K562 (cell line): ENCODE results near the gene MEIS2. TPM values are rescaled to one million over a fixed set of nuclear protein-coding genes. Genes with fewer than 3 reads are reported as not detected.

Experiments
- ATAC-seq: fragments of 200-7000 bp; cut with Tn5 transposase; 3 replicates; pipeline ENCODE4 v1.9.1; 2020; ENCODE audit warnings: moderate library complexity
- BruUV-seq: library from RNA; stranded (reverse); fragments of 400-500 nt; replicated peaks from 2 replicates; lab custom pipeline; 2021; lab: Mats Ljungman, UMichigan
- CTCF ChIA-PET: fragments of 300-600 bp; formaldehyde crosslinking; extraction: SDS; loops from one replicate; lab custom pipeline; 2021; ENCODE audit warnings: low intra/inter-chr PET ratio; lab: Yijun Ruan, JAX
- POLR2A ChIA-PET: fragments of 300-600, 350-650 bp; sonication (Branson Sonifier 250); formaldehyde crosslinking; extraction: SDS; loops from one replicate; lab custom pipeline; 2021; ENCODE audit warnings: antibody characterized with exemption, inconsistent platforms; lab: Yijun Ruan, JAX
- DNase-seq, 4 experiments: peaks; one replicate each; pipeline versions ENCODE4 v3.0.0 to v3.0.0-alpha.2; 2011 to 2018; ENCODE audit warnings: low spot score in 3 of 4, mixed read lengths in 3 of 4; ENCODE audit errors: extremely low read depth in 1 of 4
- FAIRE-seq: peaks from 2 replicates; lab custom pipeline; 2011; peaks lifted over from hg19 to GRCh38; lab: Jason Lieb, UNC
- H2AFZ ChIP-seq: 2 replicates; pipeline ENCODE4 v1.6.0; 2011; ENCODE audit warnings: low read depth, low read length, control low read depth, inconsistent platforms
- H3K27ac ChIP-seq: fragments of 200-600 bp; 3 replicates; pipeline ENCODE4 v1.8.0; 2011; ENCODE audit warnings: low read depth, mild to moderate bottlenecking, control low read depth, inconsistent platforms, low read length, moderate library complexity, mixed read lengths; ENCODE audit errors: extremely low read depth
- H3K27me3 ChIP-seq, 2 experiments: fragments of 300-600 bp in 1 of 2; 2 replicates in 1 of 2; 3 replicates in 1 of 2; pipeline versions ENCODE4 v1.6.0 to v1.8.0; 2011; ENCODE audit warnings: inconsistent platforms in 2 of 2, low read length in 2 of 2, mild to moderate bottlenecking in 1 of 2, mixed read lengths in 1 of 2, moderate library complexity in 1 of 2; ENCODE audit not compliant: control insufficient read depth in 2 of 2, insufficient read depth in 2 of 2
- H3K36me3 ChIP-seq: fragments of 300-600 bp; 3 replicates; pipeline ENCODE4 v1.8.0; 2011; ENCODE audit warnings: mild to moderate bottlenecking, low read length, inconsistent platforms; ENCODE audit not compliant: control insufficient read depth, insufficient read depth
- H3K4me1 ChIP-seq, 2 experiments: fragments of 200-600 bp in 1 of 2; replicated peaks in 1 of 2; 2 replicates in 1 of 2; 3 replicates in 1 of 2; pipeline versions ENCODE4 v1.5.1 to v1.8.0; 2011; ENCODE audit warnings: inconsistent platforms in 2 of 2, low read length in 2 of 2, mild to moderate bottlenecking in 1 of 2, mixed read lengths in 1 of 2, moderate library complexity in 1 of 2; ENCODE audit not compliant: control insufficient read depth in 2 of 2, insufficient read depth in 2 of 2
- H3K4me2 ChIP-seq: 2 replicates; pipeline ENCODE4 v1.6.1; 2011; ENCODE audit warnings: low read length, control low read depth, inconsistent platforms, mixed read lengths; ENCODE audit not compliant: insufficient read depth
- H3K4me3 ChIP-seq: fragments of 200-600 bp; sonication (generic), shearing (Covaris generic); 2 replicates; pipeline ENCODE4 v1.5.1; 2016; ENCODE audit warnings: control low read depth, inconsistent platforms
- H3K79me2 ChIP-seq: fragments of 200-600 bp; 3 replicates; pipeline ENCODE4 v1.8.0; 2011; ENCODE audit warnings: low read length, inconsistent platforms; ENCODE audit not compliant: control insufficient read depth, insufficient read depth
- H3K9ac ChIP-seq, 2 experiments: 2 replicates each; pipeline versions ENCODE4 v1.6.0 to v1.6.1; 2011; ENCODE audit warnings: low read depth in 2 of 2, low read length in 2 of 2, control low read depth in 1 of 2, inconsistent platforms in 1 of 2, mild to moderate bottlenecking in 1 of 2, mixed read lengths in 1 of 2; ENCODE audit not compliant: insufficient read depth in 1 of 2
- H3K9me1 ChIP-seq: one replicate; pipeline ENCODE4 v1.6.0; 2011; ENCODE audit warnings: inconsistent platforms, mild to moderate bottlenecking, low read length, moderate library complexity; ENCODE audit not compliant: control insufficient read depth, insufficient read depth
- H3K9me3 ChIP-seq: replicated peaks from 2 replicates; pipeline ENCODE4 v1.5.1; 2011; ENCODE audit warnings: low read depth, low read length, inconsistent platforms; ENCODE audit not compliant: control insufficient read depth, insufficient read depth
- H4K20me1 ChIP-seq: replicated peaks from 2 replicates; pipeline ENCODE4 v1.6.1; 2011; ENCODE audit warnings: low read length, inconsistent platforms, mixed read lengths; ENCODE audit not compliant: control insufficient read depth, insufficient read depth
- ARNT ChIP-seq, 2 experiments: fragments of 450-650 bp; IDR thresholded peaks; 2 replicates each; pipeline ENCODE4 v1.6.1; 2016; ENCODE audit warnings: mild to moderate bottlenecking in 1 of 2
- BCL6 ChIP-seq: fragments of 250-450 bp; sonication (Bioruptor Pico); IDR thresholded peaks from 2 replicates; pipeline ENCODE4 v1.4.0; 2020
- BRD9 ChIP-seq: fragments of 450-650 bp; IDR thresholded peaks from 2 replicates; pipeline ENCODE4 v1.6.1; 2018; ENCODE audit warnings: low read depth; ENCODE audit not compliant: partially characterized antibody
- FOXA3 ChIP-seq, 2 experiments: fragments of 450-650 bp in 1 of 2; sonication (generic) in 1 of 2; formaldehyde crosslinking; IDR thresholded peaks in 1 of 2; conservative IDR thresholded peaks in 1 of 2; 2 replicates each; pipeline versions ENCODE4 v1.4.0 to v1.8.0; 2020 to 2022; ENCODE audit warnings: mild to moderate bottlenecking in 2 of 2, missing genetic modification reagents in 1 of 2
- KDM1A ChIP-seq, 2 experiments: fragments of 450-650 bp; IDR thresholded peaks; 2 replicates each; pipeline ENCODE4 v1.6.1; 2016; ENCODE audit warnings: mild to moderate bottlenecking in 2 of 2
- MAFF ChIP-seq: IDR thresholded peaks from 2 replicates; pipeline ENCODE4 v1.6.1; 2012; ENCODE audit warnings: low read length, improper control_type of control experiment
- MYC ChIP-seq, 2 experiments: fragments of 250-450 bp in 1 of 2; sonication (Bioruptor Pico) in 1 of 2; IDR thresholded peaks; 2 replicates each; pipeline versions ENCODE4 v1.5.1 to v1.6.1; 2012 to 2021; ENCODE audit warnings: low read depth in 2 of 2, borderline replicate concordance in 1 of 2, improper control_type of control experiment in 1 of 2, low read length in 1 of 2, mild to moderate bottlenecking in 1 of 2, moderate library complexity in 1 of 2
- PPARD ChIP-seq: fragments of 250-450 bp; sonication (Bioruptor Pico); IDR thresholded peaks from 2 replicates; pipeline ENCODE4 v1.8.0; 2022; ENCODE audit warnings: inconsistent platforms, mild to moderate bottlenecking, moderate library complexity
- U2AF2 ChIP-seq: fragments of 200-400 bp; formaldehyde crosslinking; optimal IDR thresholded peaks from 2 replicates; pipeline ENCODE3; 2017; ENCODE audit warnings: low read depth, mild to moderate bottlenecking, low read length
- ZNF586 ChIP-seq: fragments of 450-650 bp; formaldehyde crosslinking; conservative IDR thresholded peaks from 2 replicates; pipeline ENCODE4 v1.4.0; 2020; ENCODE audit warnings: mild to moderate bottlenecking, moderate library complexity
- ZNF830 ChIP-seq: fragments of 250-450 bp; sonication (Bioruptor Pico); IDR thresholded peaks from 2 replicates; pipeline ENCODE4 v1.5.0; 2021; ENCODE audit warnings: mild to moderate bottlenecking
- ZSCAN29 ChIP-seq: fragments of 450-650 bp; IDR thresholded peaks from 2 replicates; pipeline ENCODE4 v1.6.1; 2017
- WGBS: fragments of 100-300 bp; shearing (Covaris generic); methylation state at CpG from one replicate; pipeline ENCODE4 v1.1.6; 2016; ENCODE audit warnings: low coverage, mixed read lengths; ENCODE audit not compliant: insufficient coverage; ENCODE audit errors: missing lambda C conversion rate; 5-methylcytosine and 5-hydroxymethylcytosine counted together
- in situ Hi-C: fragments of 300-500 bp; cut with MboI; formaldehyde crosslinking; loops from 4 replicates; pipeline ENCODE4 v1.15.0; 2018; ENCODE audit warnings: inconsistent platforms, mixed read lengths
- intact Hi-C: fragments of 100-400 bp; cut with micrococcal nuclease; formaldehyde crosslinking; loops from 2 replicates; pipeline ENCODE4 v1.14.2; 2022
- polyA plus RNA-seq, 8 experiments: library from polyadenylated mRNA; depleted of rRNA in 4 of 8; stranded (reverse) in 5 of 8; unstranded in 3 of 8; fragments of >200 nt; fragmentation: Nextera tagmentation in 2 of 8; fragmentation: Illumina TruSeq in 1 of 8; extraction: Ambion mirVana in 2 of 8; extraction: Trizol in 1 of 8; gene quantifications; 2 replicates each; pipeline versions ENCODE4 v1.2.1 to v1.2.3, GENCODE V29; 2011 to 2014; ENCODE audit warnings: inconsistent platforms in 1 of 8, missing spikeins in 1 of 8
- total RNA-seq, 7 experiments: library from RNA; depleted of rRNA in 6 of 7; stranded (reverse); fragments of >200 nt in 6 of 7; fragmentation: Illumina TruSeq in 2 of 7; extraction: Trizol in 2 of 7; gene quantifications; 2 replicates each; pipeline versions ENCODE4 v1.2.1 to v1.2.3, GENCODE V29; 2011 to 2021; ENCODE audit warnings: low replicate concordance in 1 of 7
- TF ChIP-seq, protein P1 (sequence below), 2 experiments: fragments of 450-650 bp in 1 of 2; IDR thresholded peaks; 2 replicates each; pipeline ENCODE4 v1.6.1; 2011 to 2017; ENCODE audit warnings: low read depth in 2 of 2, antibody characterized with exemption in 1 of 2, borderline replicate concordance in 1 of 2, low read length in 1 of 2, mild to moderate bottlenecking in 1 of 2, mixed read lengths in 1 of 2; ENCODE audit not compliant: control insufficient read depth in 1 of 2
- TF ChIP-seq, protein P2 (sequence below): fragments of 450-650 bp; formaldehyde crosslinking; IDR thresholded peaks from 2 replicates; pipeline ENCODE4 v1.4.0; 2020; ENCODE audit warnings: mild to moderate bottlenecking, moderate library complexity

The MEIS2 gene
- total and polyA plus RNA-seq, 9 of the 15 experiments (the other 6 are each of a cell fraction or from before 2014, with no cell fraction given) = 7.5 to 64.2 (median 22.3) TPM

GRCh38 chr15:37109872-37110572, 9.7 kb upstream of the MEIS2 start:
- DNase-seq (no peak), ATAC-seq (peak; percentile 20; the same call in 2 of the 3 replicates), FAIRE-seq (no peak)
- 86% methylated on average over 19 of the region's 27 CpGs for WGBS
- H4K20me1 ChIP-seq = no peaks in the 10 kb centered on the region
- peaks cover 3 to 11% of the 10 kb centered on the region in 2 experiments; a peak in 3 of 5 replicates for H3K4me1 ChIP-seq
- TF ChIP-seq BRD9 (no peak), MYC (IDR thresholded peaks at IDR 0.05; ENCODE audit: low read depth, low read length) (no peak), MYC (CRISPR knock-in tag; IDR thresholded peaks at IDR 0.05; ENCODE audit: borderline replicate concordance, low read depth) (no peak), ZNF586 (CRISPR knock-in tag) (no peak), BCL6 (CRISPR knock-in tag) (no peak), FOXA3 (CRISPR knock-in tag; conservative IDR thresholded peaks at IDR 0.05 in 1 of 2, IDR thresholded peaks at IDR 0.05 in 1 of 2) (no peak), KDM1A (IDR thresholded peaks at IDR 0.05) (no peak), ZSCAN29 (no peak), MAFF (no peak), ARNT (IDR thresholded peaks at IDR 0.05) (no peak), PPARD (CRISPR knock-in tag) (no peak), U2AF2 (no peak), ZNF830 (no peak)
- TF ChIP-seq, protein P1, sequence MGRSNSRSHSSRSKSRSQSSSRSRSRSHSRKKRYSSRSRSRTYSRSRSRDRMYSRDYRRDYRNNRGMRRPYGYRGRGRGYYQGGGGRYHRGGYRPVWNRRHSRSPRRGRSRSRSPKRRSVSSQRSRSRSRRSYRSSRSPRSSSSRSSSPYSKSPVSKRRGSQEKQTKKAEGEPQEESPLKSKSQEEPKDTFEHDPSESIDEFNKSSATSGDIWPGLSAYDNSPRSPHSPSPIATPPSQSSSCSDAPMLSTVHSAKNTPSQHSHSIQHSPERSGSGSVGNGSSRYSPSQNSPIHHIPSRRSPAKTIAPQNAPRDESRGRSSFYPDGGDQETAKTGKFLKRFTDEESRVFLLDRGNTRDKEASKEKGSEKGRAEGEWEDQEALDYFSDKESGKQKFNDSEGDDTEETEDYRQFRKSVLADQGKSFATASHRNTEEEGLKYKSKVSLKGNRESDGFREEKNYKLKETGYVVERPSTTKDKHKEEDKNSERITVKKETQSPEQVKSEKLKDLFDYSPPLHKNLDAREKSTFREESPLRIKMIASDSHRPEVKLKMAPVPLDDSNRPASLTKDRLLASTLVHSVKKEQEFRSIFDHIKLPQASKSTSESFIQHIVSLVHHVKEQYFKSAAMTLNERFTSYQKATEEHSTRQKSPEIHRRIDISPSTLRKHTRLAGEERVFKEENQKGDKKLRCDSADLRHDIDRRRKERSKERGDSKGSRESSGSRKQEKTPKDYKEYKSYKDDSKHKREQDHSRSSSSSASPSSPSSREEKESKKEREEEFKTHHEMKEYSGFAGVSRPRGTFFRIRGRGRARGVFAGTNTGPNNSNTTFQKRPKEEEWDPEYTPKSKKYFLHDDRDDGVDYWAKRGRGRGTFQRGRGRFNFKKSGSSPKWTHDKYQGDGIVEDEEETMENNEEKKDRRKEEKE (IDR thresholded peaks at IDR 0.05; ENCODE audit: borderline replicate concordance in 1 of 2, control insufficient read depth in 1 of 2, low read depth in 2 of 2, low read length in 1 of 2) = no peak
- TF ChIP-seq, protein P2, sequence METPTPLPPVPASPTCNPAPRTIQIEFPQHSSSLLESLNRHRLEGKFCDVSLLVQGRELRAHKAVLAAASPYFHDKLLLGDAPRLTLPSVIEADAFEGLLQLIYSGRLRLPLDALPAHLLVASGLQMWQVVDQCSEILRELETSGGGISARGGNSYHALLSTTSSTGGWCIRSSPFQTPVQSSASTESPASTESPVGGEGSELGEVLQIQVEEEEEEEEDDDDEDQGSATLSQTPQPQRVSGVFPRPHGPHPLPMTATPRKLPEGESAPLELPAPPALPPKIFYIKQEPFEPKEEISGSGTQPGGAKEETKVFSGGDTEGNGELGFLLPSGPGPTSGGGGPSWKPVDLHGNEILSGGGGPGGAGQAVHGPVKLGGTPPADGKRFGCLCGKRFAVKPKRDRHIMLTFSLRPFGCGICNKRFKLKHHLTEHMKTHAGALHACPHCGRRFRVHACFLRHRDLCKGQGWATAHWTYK (CRISPR knock-in tag) = no peak
- no TSS peak for BruUV-seq
- CTCF ChIA-PET = no interaction called here
- in situ Hi-C loops (loop anchor here (10.0 to 25.0 kb wide), 2 partner anchors 225 to 1573 kb away; partner anchors contain the start of gene DPH6), intact Hi-C loops (loop anchor here (5.0 to 10.0 kb wide), 2 partner anchors 165 to 608 kb away; no protein-coding TSS in a partner anchor)
- H3K4me3 ChIP-seq = no peak overlapping the region
- H3K9ac ChIP-seq = peak overlapping the region in 1 of 2 experiments; percentile 89; a peak in 2 of 4 replicates
- H3K36me3 ChIP-seq = no peaks in the 10 kb centered on the region
- no peak overlapping the region for H3K27ac ChIP-seq
- no peaks in the 10 kb centered on the region for H3K9me3 ChIP-seq
- H3K79me2 ChIP-seq = no peaks in the 10 kb centered on the region
- POLR2A ChIA-PET = interaction anchor here (0.6 to 1.1 kb wide), 2 partner anchors 9 to 520 kb away, joined by 3 to 5 read pairs; no protein-coding TSS in a partner anchor
- H3K9me1 ChIP-seq = no peaks in the 10 kb centered on the region
- peak overlapping the region; percentile 88 for H2AFZ ChIP-seq
- no peaks in the 10 kb centered on the region for H3K27me3 ChIP-seq
- H3K4me2 ChIP-seq = peak overlapping the region; percentile 73
